HG03108 (cell line): Measurements from ENCODE around the gene JSRP1.

Experiments
- ATAC-seq: cut with Tn5 transposase; IDR thresholded peaks from one replicate; pipeline ENCODE4 v1.9.1; 2021; ENCODE audit warnings: moderate library complexity; ENCODE audit not compliant: unreplicated experiment

JSRP1 gene

GRCh38 chr19:2266183-2266993, 10.2 kb upstream of the JSRP1 start:
- ATAC-seq = peak; percentile 32

DNA sequence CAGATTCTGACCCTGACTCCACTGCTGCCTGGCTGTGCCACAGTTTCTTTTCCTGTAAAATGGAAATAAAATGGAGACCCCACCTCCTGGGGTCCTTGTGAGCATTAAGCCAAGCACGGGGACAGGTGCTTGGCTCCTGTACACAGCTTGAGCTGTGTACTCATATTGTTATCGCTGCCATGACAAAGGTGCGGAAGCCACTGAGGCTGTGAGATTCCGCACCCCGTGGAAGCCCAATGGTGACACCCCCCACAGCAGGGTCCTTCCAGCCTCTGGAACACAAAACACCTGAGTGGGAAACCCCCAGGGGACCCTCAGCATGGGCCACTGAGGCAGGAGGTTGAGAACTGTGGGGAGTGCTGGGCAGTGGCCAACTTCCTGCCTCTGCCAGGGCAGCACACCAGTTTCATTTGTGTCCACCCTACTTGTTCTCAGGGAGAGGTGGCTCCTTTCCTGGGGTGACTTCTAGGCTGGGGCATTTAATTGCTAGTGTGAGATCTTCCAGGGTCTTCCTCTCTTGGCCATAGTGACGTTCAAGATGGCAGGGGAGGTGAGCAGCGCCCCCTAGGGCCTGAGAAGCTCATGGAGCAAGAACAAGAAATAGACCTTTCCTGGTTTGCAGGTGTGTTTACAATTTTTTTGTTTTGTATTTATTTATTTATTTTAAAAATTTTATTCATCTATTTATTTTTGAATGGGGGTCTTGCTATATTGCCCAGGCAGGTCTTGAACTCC, 5.4 kb upstream of the JSRP1 start:
- no peak for ATAC-seq

DNA sequence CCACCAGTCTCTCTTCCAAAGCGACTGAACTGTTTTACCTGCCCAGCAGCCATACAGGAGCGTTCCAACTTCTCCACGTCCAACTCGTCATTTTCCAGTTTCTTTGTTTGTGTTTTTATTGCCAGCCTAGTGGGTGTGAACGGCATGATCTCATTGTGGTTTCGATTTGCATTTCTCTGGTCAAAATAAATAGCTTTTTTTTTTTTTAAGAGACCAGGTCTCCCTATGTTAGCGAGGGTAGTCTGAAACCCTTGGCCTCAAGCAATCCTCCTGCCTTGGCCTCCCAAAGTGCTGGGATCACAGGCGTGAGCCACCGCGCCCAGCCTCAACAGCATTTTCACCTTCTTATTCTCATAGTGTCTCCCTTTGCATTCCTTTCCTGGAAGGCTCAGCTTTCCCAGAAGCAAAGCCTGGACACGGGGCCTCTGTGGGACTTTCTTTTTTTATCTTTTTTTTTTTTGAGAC, 4.2 kb upstream of the JSRP1 start:
- no peak for ATAC-seq

DNA sequence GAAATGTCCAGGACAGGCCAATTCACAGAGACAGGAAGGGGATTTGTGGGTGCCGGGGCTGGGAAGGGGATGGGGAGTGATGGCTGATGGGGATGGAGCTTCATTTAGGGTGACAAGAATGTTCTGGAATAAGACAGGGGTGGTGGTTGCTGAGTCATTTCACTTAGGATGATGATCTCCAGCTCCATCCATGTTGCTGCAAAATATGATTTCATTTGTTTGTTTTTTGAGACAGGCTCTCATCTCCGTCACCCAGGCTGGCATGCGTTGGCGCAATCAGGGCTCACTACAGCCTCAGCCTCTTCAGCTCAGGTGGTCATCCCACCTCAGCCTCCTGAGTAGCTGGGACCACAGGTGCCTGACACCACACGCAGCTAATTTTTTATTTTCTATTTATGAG, 3.1 kb upstream of the JSRP1 start:
- no peak for ATAC-seq

GRCh38 chr19:2255112-2255845, 938 bp downstream of the JSRP1 start:
- no peak for ATAC-seq

- no peak for ATAC-seq
These were observed 1.9 kb downstream of the JSRP1 start for GRCh38 chr19:2254064-2254872.

DNA sequence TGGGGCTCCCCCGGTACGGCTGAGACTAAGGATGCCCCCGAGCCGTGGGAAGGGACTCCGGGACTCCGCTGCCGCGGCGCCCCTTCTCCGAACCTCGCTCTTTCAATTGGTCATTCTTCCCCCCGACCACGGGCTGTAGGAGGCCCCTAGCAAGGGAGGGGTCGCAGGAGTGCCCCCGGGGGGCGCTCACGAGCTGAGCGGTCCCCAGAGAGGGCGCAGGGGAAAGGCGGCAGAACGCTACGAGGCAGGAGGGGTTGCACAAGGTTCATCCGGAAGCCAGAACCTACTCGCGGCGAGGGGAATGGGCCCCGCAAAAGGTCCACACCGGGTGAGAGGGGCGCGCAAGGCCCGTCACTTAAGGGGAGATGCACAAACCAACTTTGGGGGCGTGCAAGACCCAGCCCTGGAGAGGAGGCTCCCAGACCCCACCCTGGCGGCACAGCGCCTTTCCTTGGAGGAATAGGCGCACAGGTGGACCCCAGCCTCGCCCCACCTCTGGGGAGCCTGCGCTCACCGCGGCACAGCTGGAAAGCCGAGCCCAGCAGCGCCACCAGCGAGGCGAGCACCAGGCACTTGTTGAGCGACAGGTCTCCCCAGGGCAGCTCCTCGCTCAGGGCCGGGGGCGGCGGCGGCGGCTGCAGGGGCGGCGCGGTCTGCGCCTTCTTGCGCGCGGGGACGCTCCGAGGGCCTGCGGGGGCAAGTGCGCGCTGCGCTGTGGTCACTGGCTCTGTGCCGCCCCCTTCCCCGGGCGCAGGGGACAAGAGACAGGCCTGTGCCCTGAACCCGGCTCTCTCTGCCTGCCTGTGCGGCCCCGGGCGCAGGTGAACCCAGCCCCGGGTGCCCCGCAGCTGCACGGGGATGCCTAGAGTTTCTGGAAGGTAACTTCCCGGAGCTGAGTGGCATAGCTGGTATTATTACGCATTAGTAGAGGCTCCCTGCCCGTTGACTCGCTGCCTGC, 2.8 kb downstream of the JSRP1 start:
- ATAC-seq = no peak

DNA sequence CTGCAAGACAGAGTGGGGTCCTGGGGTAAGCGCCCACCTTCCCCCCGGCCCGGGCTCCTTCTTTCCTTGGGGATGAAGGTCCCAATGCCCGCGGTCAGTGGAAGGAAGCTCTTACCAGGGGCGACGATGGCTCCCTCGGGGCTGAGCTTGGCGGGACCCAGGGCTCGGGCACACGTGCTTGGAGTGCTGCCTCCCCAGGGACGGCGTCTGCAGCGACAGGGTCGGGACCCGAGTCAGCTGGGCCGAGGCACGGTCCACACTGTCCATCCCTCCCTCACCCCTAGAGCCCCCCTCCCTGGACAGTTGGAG, 3.5 kb downstream of the JSRP1 start:
- ATAC-seq = no peak

GRCh38 chr19:2252055-2252796, 4.0 kb downstream of the JSRP1 start:
- no peak for ATAC-seq

DNA sequence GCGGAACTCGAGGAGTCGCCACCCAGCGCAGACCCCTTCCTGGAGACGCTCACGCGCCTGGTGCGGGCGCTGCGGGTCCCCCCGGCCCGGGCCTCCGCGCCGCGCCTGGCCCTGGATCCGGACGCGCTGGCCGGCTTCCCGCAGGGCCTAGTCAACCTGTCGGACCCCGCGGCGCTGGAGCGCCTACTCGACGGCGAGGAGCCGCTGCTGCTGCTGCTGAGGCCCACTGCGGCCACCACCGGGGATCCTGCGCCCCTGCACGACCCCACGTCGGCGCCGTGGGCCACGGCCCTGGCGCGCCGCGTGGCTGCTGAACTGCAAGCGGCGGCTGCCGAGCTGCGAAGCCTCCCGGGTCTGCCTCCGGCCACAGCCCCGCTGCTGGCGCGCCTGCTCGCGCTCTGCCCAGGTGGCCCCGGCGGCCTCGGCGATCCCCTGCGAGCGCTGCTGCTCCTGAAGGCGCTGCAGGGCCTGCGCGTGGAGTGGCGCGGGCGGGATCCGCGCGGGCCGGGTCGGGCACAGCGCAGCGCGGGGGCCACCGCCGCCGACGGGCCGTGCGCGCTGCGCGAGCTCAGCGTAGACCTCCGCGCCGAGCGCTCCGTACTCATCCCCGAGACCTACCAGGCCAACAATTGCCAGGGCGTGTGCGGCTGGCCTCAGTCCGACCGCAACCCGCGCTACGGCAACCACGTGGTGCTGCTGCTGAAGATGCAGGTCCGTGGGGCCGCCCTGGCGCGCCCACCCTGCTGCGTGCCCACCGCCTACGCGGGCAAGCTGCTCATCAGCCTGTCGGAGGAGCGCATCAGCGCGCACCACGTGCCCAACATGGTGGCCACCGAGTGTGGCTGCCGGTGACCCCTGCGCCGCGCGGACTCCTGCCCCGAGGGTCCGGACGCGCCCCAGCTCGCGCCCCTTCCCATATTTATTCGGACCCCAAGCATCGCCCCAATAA, 4.8 kb downstream of the JSRP1 start:
- no peak for ATAC-seq

DNA sequence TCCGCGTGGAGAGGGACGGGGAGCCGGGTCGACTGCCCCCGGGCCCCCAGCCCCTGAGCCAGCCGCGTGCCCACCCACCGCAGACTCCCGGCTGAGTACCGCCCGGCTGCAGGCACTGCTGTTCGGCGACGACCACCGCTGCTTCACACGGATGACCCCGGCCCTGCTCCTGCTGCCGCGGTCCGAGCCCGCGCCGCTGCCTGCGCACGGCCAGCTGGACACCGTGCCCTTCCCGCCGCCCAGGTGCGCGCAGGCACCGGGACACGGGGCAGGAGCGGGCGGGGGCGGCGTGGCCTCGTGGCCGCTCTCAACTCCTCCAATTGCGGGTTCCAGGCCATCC, 5.5 kb downstream of the JSRP1 start:
- ATAC-seq = no peak

GRCh38 chr19:2249880-2250765, 6.1 kb downstream of the JSRP1 start:
- no peak for ATAC-seq

DNA sequence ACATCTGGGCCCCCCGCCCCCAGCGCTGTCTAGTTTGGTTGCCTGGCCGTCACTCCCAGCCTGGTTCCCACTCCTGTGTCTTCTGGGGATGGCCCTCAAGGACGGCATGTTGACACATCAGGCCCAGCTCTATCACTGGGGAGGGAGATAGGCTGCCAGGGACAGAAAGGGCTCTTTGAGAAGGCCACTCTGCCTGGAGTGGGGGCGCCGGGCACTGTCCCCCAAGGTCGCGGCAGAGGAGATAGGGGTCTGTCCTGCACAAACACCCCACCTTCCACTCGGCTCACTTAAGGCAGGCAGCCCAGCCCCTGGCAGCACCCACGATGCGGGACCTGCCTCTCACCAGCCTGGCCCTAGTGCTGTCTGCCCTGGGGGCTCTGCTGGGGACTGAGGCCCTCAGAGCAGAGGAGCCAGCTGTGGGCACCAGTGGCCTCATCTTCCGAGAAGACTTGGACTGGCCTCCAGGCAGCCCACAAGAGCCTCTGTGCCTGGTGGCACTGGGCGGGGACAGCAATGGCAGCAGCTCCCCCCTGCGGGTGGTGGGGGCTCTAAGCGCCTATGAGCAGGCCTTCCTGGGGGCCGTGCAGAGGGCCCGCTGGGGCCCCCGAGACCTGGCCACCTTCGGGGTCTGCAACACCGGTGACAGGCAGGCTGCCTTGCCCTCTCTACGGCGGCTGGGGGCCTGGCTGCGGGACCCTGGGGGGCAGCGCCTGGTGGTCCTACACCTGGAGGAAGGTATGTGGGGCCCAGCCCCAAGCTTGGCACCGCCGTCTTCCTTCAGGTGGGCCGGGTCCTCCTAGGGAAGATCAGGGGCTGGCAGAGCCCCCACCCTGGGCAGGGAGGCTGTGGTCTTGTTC, 7.0 kb downstream of the JSRP1 start, which contains the start of gene AMH:
Gene AMH, plus strand, starts transcription at position 314 of the 857 bp plus-strand sequence. Its CDS starts 10 bp downstream, at position 324.
- ATAC-seq = no peak

DNA sequence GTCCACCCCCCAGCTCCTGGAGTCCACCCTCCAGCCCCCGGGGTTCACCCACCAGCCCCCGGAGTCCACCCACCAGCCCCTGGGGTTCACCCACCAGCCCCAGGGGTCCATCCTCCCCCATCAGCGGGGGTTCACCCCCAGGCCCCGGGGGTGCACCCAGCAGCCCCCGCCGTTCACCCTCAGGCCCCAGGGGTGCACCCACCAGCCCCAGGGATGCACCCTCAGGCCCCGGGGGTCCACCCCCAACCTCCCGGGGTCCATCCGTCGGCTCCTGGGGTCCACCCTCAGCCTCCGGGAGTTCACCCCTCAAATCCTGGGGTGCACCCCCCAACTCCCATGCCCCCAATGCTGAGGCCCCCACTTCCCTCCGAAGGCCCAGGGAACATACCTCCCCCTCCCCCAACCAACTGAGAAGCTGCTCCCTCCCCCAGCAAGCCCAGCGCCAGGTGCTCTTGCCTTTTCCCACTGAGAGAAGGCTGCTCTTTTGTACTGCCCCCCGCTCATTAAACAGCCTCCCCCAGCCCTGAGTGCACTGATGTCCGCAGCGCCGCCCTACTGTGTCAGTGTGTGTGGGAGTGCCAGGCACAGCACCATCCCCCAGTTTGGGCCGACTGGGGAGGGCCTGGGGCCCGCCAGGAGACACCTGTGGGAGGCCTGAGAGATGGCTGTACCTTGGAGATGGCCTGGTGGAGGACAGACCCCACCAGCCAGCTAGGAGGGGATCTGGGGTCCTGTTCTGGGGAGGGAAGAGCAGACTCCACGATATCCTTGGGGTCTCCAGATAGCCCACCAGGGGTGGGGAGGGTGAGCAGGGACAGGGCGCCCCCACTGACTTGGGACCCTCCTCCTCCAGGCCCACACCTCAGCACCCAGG, 7.8 kb downstream of the JSRP1 start:
- no peak for ATAC-seq

GRCh38 chr19:2247433-2248101, 8.7 kb downstream of the JSRP1 start:
- ATAC-seq = no peak
